Epidermal melanocyte (primary cell): Measurements from ENCODE around the gene SPR.

Experiments
- DNase-seq: peaks from one replicate; pipeline ENCODE4 v3.0.0; 2011; ENCODE audit warnings: low spot score; ENCODE audit not compliant: insufficient read length

SPR gene

DNA sequence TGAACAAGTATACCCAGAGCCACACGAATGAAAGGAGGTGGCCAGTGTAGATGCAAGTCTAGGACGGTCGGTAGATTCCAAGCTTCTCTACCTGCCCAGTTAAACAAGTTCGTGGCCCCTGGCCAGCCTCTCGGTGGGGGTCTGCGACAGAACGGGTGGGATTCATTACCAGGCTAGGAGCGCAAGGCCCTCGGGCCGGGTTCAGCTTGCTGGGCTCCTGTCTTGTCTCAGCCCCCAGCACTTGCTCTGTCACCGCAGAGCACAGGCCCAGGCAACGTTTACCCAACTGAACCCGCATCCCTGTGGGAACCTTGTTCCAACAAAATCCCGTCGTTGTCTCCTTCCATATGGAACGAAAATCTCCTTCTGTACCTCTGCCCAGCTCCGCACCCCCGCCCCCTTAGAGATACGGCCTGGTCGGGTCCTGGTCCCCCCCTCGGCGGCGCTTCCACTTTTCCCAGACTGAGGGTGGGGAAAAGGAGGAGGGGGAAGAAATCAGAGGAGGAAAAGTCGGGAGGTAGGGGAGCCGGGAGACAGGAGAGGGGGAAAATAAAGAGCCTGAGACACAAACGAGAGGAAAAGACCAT lies 28.2 kb downstream of the SPR start:
- no peak for DNase-seq

DNA sequence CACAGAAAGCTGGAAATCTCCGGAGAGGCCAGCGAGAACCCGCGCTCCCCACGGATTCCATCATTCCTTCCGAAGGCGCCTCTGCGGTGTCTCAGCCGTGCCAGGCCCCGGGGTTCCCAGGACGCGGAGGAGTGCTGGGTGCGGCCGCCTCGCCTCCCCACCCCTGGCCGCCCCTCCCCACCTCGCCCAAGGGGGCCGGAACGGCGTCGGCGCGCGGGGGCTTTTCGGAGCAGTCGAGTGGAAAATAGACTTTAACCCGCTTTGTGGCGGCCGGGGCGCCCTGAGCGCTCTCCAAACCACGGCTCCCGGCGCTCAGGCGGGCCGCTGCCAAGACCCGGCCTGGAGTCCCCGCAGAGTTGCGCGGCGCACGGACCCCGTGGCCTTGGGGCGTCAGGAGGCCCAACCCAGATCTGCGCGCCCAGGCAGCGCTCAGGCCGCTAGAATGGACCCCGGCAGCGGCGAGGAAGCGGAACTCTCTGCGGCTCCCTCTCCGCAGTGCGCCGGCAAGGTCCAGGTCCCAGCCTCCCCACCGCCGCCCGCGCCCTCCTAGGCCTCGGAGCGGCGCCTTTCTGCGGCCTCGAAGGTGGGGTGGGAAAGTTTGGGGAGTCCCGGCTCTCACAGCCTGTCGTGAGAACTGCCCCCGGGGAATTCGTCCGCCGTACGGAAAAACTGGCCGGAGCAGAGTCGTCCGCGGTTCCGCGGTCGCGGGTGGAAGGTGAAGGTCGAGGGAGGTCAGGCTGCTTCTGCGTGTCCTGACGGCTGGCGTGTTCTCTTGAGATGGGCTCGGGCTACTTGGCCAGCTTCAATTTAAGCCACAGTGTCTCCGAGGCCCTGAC lies 28.9 kb downstream of the SPR start:
- DNase-seq, result no peak

DNA sequence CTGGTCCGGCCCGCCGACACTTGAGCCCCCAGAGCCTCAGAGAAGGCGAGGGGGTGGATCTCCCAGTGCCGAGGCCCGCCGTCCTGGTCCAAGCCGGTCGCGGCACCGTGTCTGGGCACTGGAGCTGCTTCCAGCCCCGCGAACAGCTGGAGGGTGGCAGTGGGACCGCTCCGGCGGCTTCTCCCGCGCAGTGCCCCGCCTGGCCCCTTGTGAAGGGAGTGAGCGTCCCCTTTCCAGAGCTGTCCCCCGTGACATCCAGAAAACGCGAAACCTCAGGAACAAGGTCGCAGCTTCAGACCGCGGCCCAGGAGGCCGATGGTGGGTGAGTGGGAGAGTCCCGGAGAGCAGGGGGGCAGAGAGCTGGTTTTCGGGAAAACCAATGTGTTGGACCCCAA lies 29.5 kb downstream of the SPR start:
- no peak for DNase-seq

DNA sequence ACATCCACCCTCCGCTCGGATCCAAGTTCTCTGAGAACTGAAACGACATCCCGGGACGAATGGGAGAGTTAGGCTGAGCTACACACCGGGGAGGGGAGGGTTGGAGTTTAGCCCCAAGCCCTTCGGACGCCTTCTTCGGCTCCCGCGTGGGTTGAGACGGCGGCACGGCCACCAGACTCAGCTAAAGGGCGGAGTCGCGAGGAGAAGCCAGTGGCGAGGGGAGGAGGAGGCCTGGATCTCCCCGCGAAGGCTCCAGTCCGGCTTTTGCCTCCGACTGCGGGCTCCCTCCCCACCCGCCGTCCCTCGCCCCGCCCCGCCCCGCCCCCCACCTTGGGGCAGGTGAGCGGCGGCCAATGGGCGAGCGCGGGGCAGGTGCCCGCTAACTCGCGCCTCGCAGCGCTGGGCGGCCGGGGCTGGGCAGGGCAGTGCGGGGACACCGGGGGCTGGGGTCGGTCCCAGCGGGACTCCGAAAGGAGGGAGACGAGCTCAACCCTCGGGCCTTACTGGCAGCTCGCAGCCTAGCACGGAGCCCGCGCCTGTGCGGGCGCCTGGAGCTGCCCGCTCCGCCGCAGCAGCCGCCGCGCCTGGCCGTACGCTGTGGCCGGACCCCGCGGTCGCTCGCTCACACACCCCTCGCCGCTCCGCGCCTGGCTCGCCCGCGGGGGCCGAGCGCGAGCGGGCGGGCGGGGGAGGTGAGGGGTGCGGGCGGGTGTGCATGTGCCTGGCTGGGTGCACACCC lies 30.1 kb downstream of the SPR start, which contains the start of gene EMX1:
Gene EMX1 (plus strand): TSS at position 382 of the 739 bp plus-strand sequence. CDS start 334 bp downstream, at position 716.
- DNase-seq, result no peak

DNA sequence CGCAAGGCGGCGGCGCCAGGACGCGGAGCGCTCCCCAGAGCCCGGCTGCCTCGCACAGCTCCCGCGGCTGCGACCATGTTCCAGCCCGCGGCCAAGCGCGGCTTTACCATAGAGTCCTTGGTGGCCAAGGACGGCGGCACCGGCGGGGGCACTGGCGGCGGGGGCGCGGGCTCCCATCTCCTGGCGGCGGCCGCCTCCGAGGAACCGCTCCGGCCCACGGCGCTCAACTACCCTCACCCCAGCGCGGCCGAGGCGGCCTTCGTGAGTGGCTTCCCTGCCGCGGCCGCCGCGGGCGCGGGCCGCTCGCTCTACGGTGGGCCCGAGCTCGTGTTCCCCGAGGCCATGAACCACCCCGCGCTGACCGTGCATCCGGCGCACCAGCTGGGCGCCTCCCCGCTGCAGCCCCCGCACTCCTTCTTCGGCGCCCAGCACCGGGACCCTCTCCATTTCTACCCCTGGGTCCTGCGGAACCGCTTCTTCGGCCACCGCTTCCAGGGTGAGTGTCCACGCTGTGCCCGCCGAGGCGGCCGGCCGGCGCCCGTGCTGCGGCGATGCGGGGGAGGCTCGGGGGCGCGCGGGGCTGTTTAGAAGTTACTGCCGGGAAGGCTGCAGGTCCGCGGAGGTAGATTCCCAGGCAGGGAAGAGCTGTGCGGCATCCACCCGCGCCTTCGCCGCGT lies 30.8 kb downstream of the SPR start:
- DNase-seq, result no peak

DNA sequence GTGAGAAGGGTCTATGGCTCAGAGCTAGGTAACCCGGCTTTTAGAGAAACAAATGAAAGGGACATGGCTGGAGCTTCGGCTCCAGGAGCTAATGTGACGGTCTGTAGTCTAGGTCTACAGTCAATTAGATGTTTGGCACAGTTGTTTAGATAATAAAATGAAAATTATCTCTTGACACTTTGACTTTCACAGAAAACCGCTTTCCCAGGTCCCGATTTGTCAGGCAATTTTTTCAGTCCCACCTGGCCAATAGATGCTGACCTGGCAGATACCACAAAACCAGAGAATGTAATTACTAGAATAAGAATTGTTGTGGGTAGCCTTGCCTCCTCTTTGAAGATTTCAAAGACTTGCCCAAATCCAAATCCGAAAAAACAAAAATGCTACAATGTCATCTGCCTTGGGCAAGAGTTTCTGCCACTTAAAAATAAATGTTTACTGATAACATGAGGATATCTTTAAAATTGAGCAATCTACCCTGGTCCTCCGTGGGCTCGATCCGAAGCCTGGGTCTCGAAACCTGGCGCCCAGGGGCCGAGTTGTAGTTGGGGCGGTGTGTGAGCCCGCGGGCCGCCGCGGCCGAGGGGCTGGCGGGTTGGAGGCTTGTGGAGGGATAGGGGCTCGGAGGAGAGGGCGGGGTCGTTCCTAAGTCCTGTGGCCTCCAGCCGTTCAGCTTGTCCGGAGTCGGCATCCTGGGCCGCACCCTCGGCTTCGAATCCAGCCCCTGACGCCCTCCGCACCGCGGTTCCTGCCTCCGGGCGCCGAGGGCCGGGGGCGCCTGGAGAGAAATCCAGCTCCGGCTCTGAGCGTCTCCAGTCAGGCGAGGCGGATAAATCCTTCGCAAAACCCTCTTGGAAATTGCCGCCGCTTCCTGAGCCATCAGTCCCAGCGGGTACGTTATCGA lies 32.5 kb downstream of the SPR start:
- DNase-seq, result no peak

DNA sequence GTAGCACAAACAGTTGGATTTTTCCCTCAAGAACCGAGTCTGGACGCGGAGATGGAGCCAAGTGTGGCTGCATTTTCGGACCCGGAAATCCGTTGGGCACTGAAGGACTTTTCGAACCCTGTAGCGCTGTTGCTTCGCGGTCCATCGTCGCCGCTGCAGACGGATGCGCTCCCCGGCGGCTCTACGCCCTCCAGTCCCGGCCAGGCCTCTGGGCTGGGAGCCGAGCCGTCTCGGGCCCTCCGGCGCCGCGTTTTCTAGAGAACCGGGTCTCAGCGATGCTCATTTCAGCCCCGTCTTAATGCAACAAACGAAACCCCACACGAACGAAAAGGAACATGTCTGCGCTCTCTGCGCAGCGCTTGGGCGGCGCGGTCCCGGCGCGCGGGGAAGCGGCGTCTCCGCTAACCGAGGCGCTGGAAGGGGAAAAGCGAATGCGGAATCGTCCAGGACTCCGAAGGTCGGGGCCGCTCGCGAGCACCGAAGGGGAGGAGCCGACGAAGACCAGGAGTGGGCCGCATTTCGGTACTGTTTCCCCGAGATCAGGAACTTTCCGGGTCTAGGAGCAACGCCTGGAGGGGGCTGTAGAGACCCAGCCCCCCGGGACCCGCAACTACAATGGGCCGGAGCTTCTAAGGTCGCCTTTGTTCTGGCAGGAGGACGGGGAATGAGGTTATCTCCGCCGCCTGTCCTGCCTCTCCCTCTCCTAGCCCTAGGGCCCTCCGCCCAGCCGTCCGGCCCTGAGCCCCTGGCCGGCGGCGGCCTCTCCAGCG lies 33.3 kb downstream of the SPR start:
- no peak for DNase-seq

DNA sequence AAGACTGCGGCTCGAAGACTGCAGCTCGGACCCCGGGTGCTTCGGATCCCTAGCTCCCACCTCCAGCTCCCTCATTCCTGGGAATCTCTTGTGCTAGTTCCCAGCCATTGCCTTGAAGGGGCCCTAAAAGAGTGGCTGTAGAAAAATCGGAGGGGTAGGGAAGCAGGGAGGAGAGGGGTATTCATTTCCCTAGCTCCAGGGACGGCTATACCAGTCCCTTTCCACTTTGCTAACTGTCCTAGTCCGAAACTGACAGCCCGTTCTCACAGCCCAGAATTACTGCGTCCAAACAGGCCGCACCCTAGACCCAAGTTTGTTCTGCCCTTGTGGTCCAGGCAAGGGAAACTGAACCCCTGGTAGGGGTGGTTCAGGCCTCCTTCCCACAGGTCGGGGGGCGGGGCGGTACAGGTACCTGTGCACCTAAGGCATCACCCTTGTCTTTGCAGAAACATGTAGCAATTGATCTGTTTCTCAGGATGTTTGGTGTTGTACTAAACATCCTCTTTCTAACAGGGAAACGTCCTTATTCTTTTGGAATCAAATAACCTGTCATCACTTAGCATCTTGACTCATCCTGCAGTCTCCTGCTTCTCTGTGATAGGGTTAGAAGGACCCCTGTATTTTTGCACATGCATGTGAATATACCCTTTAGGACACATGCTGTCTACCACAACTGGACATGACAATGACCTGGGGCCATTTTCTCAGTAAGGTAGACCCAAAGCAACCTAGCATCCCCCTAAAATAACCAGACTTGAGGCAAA lies 34.1 kb downstream of the SPR start:
- no peak for DNase-seq

DNA sequence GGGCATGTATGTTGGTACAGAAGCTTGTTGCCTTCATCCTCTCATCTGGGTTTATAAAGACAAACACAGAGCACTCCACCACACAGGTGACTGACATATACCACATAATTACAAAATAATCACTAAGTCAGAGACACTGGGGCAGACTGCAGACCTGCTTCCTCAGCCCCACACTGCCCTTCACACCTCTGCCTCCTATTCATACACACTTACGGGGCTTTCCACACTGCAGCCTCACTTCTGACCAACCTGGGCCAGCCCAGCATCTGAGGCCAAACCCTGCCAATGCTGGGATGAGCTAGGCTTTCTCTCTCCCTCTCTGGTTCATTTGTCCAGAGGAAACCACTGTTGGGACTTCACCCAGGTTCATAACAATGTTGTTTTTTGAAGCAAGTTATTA lies 34.6 kb downstream of the SPR start:
- DNase-seq, result no peak

DNA sequence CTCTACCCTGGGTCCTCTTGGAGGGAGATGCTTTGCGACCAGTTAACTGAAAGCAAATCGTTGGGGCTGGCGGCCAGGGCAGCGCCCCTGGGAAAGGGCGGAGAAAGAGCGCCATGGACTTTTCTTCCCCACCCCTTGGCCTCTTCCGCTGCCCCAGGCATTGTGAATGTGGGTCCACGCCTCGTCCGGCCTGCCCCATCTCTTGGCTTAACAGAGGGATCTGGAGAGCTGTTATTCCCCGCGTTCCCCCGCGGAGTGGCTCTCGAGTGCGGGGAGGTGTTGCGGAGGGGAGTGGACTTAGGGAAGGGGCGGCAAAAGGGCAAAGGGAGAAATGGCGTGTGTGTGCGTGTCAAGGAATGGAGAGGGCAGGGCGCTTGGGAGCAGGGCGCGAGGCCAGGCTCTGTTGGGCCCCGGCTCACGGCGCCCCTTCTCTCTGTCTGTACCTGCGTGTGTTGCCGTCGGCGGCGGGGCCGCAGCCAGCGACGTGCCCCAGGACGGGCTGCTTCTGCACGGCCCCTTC lies 36.7 kb downstream of the SPR start:
- no peak for DNase-seq

DNA sequence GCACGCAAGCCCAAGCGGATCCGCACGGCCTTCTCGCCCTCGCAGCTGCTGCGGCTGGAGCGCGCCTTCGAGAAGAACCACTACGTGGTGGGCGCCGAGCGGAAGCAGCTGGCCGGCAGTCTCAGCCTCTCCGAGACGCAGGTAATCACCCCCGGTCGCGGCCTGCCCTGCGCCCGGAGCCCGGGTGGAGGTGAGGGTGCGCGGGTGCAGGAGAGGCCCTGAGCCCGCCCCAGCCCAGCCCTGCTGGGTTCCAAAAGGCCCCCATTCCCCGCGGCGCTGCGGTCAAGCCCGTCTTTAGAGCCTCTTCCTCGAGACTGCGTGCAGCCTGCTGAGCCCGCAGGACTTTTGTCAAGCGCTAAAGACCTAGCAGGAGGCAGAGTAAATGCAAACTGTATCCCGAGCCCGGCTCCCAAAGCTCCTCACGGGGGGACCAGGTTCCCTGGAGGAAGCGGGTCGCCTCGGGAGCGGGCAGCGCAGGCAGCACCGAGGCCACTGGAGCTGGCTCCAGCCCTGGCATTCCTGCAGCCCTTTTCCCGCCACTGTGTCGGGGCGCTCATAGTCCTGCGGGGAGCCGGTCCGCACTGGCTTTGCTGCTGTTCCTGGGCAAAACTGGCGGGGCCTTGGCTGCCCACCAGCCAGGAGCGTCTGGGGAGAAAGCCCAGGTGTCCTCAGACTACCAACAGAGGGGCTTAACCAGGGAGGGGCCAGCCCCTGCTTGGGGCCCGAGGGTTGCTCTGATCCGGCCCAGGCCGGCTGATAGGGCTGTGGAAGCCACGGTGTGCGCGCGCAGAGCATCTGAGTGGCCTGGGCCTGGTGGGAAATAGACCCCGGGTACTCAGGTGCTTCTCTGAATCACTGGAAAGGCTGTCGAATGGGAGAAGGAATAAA lies 37.4 kb downstream of the SPR start:
- no peak for DNase-seq

DNA sequence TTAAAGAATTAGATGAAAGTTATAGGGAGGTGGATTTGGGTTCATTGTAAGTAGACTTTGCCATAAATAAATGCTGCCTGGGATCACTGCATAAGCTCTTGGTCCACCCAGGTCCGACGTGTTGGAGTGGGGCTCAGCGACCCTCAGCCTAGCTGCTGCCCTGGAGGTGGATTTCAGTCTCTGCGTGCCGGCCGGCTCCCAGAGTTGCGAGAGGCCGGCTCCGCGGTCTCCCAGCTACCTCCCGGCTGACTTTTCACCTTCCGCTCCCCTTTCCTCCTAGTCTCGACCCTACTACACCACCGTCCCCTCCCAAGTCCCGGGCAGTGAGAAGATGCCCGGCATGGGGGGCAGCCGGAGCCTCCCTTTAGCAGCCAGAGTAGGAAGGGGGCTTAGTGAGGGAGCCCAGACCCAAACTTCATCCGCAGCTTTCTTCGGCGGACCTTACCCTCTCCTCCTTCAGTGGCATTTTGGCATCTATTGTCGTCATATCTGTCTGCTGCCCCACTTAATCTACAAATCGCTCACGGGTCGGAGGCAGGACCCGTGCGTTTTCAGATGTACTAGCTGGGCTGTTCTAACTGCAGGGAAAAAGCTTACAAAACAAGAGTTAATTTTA lies 38.2 kb downstream of the SPR start:
- no peak for DNase-seq

DNA sequence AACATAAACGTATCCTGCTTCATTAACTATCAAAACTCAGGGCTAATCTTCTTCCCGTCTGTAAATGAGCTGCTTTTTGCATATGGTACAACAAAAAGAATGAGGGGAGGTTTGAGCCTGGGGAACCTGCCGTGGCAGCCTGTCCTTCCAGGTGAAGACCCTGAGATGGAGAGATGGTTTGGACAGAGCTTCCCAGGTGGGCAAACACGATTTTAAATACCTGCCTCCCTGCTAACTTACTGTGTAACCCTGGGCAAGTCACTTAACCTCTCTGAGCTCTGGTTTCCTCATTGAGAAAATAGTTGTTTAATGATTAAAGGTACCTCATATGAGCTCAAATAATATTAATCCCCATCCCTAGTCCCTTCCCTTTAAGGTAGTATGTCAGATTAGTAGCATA lies 39.2 kb downstream of the SPR start:
- DNase-seq, result no peak

DNA sequence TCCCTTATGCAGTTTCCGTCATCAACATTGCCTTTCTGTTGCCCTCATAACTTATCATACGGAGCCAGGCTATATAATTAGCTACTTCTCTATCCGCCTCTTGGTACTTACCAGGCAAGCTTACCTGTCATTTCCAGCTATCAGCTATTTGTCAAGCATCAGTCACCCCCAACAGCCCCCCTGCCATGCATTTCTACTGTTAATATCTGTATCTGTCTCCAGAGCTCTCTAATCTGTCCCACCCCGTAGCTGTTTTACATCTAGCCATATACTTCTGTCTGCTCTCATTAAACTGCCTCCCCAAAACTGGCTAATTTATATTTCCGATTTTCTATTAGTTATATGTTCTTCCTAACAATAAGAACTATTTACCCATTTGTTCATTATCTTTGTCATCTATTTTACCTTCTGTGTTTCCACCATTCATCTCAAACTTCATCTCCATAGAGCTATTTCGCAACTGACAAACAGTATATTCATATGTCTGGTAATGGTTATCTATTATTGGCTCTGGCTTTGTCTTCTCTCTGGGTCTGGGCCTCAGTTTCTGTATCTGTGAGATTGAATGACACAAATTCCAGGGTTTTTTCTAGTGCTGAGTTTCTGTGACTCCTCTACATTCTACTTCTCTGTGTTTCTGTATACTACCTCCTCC lies 39.7 kb downstream of the SPR start:
- no peak for DNase-seq

DNA sequence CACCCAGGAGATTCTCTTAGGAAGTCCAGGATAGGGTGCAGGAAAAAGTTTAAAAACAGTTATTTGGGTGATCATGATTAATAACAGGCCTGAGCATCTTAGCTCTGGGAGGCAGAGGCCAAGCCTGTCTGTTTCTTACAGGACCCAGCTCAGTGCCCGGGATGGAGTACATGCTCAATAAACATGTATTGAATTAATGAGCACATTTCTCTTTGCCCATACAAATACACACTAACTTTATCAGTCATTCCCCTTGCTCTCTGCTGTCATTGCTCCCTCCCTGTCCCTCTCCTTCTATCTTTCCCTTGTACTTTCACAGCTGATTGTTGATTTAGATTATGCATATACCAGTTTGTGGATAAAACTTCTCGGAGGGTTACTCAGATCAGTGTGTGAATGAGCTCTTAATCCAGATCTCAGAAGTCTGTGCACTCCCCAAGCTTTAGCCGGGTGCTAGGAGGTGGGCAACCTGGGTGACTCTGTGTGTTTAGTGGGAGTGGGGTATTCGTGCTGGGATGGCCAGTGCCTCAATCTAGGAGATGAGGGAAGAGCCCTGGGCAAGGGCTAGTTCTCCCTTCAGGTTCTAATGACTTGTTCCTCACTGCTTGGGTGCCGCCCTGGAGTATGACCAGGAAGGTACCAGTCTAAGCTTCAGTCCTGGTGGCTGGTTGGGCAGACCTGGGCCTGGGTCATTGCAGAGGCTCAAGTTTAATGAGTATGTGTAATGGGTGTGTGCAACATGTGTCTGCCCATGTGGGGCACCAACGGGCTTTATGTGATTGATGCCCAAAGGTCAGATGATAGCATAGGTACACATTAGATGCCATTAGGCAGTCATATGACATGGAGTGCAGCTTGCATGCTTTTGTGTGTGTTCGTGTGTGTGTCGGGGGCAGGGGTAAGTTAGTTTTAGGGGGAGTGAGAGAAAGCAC lies 40.7 kb downstream of the SPR start:
- DNase-seq, result no peak

DNA sequence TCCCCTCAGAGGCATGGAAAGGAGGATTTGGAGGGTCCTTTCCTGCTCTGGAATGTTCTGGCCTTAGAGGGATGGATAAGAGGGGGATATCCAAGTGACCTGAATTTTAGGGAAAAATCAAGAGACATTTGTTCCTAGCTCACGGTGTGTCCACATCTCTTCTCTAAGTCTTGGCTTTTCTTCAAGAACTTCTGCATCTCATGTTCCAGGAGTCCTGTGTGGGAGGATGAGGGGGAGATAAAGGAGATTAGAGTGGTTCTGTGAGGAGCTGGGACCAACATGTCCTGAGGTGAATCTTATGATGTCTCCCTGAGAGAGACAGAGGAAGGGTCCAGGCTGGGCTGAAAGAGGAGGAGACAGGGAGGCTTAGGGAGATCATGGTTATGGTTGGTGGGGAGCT lies 41.8 kb downstream of the SPR start:
- DNase-seq, result no peak
